COLO829 (cell line): ENCODE results near the gene CCM2.
A peak's percentile ranks its signal among the peaks of the same experiment; 100 is the strongest.
"Not testable (repeated sequence)": the region's sequence is repeated elsewhere in the genome, so short reads cannot be mapped to it uniquely, and the experiment has no call there.

Source experiments
- DNase-seq: peaks from one replicate; pipeline ENCODE4 v3.0.0; 2012; ENCODE audit warnings: low spot score

Gene CCM2

DNA sequence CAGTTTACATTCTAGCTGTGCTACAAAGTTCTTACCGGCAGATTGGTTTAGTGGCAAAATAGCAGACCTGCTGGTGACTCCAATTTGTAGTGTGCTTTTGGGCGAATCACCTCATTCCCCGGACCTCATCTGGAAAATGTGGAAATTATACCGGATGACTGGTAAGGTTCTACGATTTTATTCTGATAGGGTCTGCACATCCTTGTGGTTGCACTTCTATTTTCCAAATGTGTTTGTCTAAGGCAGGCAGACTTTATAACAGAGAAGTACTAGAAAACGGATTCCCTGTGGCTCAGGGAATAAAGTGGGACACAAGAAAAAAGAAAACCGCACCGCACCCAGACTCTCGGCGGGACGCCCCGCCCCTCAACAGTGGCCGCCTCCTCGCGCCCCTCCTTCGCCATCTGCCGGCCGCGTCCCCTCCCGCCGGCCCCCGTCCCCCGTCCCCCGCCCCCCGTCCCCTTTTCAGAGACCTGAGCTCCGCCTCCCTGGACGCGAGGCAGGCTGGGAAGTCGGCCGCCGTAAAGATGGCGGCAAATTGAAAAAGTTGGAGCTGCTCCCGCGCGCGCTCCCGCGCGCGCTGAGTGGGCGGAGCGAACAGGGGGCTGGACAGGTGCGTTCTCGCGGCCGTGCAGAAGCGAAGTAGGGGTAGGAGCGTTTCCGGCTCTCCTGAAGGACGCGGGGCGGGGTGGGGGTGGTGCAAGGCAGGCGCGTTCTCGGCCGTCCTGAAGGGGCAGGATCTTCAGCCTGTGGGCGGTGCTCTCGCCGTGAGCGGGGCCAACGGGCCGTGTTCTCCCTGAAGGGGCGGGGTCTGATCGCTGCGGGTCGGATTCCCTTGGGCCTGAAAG lies 532 bp upstream of the CCM2 start:
- peak; percentile 99 for DNase-seq

DNA sequence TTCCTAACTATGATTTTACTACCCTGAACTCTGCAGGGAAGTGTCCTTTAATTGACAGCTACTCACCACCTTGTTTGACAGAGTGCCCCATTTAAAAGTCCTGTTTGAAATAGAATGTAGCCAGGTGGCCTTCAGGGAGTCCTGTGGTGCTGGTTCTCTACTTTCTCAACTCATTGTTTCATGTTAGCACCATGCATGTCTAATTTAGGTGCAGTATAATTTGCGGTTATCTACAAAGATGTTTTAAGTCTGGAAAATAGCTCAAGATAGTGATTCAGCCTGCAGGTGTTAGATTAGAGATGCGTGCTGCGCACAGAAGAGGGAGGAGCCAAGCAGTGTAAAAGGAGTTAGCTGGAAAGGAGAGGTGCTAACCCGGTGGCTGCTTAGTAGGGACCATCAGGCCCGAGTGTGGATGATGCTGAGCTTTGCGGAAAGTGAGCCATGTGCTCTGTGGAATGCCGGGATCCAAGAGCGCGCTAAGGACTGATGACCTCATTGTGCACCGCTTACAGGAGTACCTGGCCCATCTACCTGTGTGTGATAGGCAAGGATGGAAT lies 1.2 kb downstream of the CCM2 start:
- DNase-seq = no peak

DNA sequence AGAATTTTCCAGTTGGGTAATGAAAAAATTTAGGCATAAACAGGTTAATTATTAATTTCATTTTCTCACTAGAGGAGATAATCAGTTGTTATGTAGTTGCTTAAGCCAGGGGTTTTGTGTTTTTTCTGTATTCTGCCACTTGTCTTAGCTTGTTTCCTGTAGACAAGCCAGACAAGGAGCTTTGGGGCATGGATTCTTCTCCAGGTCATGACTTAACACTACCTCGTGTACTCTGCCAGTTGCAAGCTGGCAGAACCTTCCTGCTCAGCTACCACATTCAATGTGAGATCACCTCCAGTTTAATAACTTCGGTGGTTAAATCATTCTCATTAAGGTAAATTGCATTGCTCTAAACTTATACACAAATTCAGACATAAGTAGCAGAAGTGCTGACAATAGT lies 1.8 kb downstream of the CCM2 start:
- DNase-seq = no peak

DNA sequence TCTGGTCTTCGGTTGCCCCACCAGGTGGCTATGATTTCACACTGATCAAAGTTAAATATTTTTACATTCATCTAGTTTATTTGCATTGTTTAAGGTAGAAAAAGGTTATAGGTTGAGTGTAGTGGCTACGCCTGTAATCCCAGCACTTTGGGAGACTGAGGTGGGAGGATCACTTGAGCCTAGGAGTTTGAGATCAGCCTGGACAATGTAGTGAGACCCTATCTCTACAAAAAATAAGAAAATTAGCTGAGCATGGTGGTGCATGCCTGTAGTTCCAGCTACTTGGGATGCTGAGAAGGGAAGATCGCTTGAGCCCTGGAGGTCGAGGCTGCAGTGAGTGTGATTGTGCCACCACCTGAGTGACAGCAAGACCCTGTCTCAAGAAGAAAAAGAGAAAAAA lies 3.8 kb downstream of the CCM2 start:
- DNase-seq = no peak

DNA sequence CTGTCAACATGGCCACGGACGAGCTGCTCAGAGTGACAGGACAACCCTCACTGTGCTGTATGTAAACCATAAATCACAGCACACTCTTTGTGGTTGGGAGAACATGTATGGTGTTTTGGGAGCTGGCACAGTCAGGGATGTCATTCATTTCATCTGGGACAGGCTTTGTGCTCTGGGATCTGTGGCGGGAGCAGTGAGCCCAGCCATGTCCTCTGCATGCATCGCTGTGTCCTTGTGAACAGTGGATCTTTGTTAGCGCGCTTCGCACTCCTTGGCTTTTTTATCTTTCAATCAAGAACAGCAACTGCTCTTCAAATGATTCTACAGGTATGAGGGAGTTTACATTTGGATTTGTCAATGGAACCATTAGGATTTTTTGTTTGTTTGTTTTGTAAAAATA lies 7.1 kb downstream of the CCM2 start:
- DNase-seq = no peak

DNA sequence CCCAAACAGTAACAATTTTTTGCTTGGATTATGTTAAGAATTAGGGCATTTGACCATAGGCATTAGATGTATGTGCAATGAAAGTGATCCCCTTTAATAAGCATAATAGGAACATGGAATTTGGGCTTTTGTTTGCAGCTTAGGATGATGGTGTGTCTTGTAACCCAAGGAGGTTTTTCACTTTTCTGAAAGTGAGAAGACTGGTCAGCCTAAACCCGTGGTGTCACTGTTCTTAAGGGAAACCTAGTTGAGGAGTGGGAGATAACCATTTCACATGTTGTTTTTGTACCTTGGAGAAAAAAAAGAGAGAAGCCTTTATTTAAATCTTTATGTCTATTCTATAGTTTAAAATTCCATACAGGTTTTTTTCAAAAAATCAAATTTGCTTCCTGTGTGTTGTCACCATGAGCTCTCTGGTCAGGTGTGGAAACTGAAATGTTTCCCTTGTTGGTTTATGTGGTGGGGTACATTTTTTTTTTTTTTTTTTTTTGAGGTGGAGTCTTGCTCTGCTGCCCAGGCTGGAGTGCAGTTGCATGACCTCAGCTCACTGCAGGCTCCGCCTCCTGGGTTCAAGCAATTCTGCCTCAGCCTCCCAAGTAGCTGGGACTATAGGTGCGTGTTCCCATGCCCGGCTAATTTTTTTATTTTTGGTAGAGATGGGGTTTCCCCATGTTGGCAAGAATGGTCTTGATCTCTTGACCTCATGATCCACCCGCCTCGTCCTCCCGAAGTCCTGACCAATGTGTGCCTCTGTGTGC lies 7.7 kb downstream of the CCM2 start:
- no peak for DNase-seq

DNA sequence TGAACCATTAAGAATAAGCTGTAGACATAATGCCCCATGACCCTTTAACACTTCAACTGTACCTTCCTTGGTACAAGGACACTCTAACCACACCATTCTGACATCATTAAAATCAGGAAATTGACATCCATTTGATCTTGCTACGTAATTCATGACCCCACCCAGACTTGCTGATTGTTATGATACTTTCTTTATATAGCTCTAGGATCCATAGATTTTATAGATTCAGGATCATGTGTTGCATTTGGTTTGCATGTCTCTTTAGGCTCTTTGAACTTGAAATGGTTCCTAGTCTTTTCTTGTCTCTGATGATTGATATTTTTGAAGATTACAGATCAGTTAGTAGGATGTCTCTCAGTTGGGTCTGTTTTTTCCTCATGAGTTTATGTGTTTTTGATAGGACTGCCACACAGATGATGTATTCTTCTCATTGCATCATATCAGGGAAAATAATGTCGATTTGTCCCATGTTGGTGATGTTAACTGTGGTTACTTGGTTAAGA lies 13.5 kb downstream of the CCM2 start:
- DNase-seq = no peak

DNA sequence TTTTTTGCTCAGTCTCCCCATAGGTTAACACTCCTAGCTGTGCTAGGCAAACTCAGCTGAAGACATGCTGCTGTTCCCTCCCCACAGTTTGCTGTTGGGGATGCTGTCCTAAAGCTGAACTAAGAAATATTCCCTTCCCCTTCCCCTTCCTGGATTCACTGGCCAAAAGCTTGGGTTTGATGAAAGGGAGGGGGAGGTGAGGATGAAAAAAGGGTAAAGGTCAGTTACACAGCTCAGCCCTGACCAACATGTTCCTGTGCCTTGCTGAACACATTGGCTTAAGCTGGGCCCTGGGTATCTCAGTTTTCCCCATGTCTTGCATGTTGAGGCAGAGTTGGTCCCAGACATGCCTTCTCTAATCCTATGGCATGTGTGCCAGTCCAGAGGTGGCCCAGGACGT lies 15.3 kb downstream of the CCM2 start:
- DNase-seq = no peak

DNA sequence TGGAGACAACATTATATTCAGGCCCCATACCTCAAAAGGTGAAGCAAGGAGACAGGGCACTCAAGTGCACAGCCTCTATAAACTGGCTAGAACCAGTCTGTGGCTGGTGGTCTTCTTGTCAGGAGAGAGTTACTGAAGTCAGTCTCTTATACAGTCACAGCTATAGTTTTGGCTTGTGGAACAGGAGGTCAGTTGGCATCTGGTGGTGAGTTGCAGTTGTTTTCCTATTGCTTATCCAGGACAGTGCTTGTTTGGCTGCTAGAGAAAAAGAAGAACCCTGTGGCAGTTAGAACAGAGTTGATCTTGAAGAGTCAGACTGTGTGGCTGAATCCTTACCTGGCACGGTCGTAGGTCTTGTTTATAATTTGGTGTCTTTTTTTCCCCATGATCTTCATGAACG lies 17.3 kb downstream of the CCM2 start:
- no peak for DNase-seq

DNA sequence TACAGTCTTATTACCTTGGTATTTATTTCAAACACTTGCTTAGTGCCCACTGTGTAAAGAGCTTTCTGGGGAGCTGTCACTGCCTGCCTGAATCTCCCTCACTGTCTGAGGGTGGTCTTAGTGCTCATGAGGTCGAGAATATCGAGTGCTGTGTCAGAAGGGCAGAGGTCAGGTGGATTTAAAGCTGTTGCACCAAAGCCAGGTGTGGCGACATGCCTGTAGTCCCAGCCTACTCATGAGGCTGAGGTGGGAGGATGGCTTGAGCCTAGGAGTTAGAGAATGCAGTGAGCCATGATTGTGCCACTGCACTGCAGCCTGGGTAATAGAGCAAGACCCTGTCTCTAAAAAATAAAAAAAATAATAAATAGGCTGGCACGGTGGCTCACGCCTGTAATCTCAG lies 20.9 kb downstream of the CCM2 start:
- no peak for DNase-seq

DNA sequence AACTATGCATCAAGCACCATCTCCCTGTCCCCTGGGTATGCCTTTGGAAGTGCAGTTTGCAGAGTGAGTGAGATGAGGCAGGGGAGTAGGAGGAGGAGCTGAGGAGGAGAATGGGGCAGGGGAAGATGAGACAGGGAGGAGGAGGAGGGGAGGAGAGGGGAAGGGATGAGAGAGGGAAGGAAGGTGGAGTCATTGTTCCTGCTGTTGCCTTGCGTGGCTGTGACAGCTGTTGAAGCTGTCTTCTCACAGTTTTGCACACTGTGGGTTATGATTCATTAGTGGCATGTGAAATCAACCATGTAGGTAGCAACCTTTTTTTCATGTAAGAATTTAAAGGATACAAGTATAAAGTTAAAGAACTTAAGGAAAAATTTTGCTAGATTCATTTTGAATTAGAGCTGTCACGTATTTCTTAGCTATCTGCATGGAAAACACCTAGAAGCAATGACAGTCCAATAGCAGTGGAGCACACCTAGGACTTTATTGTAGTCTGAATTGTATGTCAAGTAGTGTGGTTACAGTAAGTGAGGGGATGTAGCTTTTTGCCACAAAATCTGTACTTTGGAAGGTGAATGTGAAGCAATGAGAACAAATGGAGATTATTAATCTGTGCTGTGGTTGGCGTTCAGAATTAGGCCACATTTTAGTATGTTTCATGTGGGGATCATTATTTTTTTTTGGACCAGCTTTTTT lies 21.7 kb downstream of the CCM2 start:
- DNase-seq = no peak

DNA sequence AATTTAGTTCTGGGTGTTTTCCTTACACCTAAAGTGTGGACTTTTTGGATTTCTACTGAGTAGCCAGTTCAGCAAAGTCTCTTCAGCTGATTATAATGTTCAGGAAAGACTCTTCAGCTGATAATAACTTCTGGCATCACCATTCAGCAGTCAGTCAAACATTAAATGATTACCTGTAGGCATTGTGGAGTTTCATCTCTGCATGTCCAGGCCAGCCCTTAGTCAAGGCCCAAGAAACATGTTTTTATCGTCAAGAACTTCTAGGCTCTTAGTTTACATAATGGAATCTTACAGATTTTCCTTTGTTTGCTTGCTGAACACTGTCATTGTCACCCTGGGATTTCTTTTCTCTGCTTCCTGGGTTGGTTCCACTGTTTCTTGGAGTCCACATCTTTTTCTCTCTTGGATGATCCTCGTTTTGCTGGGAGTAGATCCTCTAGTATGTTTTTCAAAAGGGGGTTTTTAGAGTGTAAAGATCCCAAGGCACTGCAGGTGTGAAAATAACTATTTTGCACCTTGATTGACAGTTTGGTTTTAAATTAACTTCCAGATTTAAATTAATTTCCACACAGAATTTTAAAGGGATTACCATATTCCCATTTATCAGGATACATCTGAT lies 24.2 kb downstream of the CCM2 start:
- no peak for DNase-seq

DNA sequence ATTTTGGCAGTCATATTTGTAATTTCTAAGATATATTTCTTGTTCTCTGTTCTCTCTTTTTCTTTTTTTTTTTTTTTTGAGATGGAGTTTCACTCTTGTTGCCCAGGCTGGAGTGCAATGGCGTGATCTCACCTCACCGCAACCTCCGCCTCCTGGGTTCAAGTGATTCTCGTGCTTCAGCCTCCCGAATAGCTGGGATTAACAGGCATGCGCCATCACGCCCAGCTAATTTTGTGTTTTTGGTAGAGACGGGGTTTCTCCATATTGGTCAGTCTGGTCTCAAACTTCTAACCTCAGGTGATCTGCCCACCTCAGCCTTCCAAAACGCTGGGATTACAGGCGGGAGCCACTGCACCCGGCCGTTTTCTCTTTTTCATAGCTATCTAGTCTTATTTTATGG lies 25.5 kb downstream of the CCM2 start:
- DNase-seq = not testable (repeated sequence)

DNA sequence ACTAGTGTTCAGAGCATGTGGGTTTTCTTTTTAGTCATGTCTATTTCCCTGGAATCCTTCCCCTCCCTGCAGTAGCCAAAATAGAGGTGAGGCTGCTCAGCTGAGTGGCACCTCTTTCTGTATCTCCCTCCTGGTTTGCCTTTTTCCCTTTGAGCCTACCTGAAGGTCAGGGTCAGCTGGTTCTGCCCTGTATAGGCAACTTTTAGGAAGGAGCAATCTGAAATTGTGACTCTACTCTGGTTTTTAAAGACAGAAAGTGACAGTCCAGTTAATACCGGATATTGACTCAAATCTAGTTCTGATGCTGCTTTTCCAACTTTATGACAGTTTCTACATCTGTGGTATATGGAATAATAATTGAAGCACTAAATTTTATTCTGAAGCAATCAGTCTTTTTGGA lies 26.0 kb downstream of the CCM2 start:
- DNase-seq = no peak

DNA sequence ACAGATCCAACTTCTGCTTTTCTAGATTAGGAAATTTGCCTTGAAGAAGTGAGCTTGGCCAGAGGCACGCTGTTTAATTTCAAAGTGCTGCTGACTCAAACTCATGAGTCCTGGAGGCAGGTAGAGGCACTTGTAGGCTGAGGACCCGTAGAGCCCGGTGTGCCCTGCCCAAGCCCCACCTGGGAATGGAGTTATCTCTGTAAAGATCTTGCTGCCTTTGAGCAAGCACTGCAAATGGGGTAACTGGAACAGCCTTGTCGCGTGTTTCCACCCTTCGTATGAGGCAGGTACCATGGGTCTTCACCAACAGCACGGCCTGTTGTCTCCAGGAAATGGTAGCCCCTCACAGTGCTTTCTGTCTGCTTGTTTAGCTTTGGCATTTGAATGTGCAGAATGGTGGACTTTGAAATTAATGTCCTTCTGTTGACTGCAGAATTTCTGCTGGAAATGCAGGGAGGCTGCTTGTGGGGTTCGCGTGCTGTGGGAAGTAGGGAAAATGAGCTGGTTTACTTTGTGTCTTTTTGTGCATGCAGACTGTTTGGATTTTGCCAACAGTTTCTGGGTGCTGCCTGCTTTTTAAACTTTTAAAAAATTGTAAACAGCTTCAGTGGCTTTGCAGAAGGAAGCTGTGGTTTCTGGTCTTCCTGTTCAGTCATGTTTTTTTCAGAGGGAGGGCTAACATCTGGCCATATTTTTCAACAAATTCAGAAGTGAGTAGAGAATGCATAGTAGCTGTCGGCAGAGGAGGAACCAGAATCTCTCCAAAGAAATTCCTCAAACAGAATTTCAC lies 27.2 kb downstream of the CCM2 start:
- DNase-seq = no peak

DNA sequence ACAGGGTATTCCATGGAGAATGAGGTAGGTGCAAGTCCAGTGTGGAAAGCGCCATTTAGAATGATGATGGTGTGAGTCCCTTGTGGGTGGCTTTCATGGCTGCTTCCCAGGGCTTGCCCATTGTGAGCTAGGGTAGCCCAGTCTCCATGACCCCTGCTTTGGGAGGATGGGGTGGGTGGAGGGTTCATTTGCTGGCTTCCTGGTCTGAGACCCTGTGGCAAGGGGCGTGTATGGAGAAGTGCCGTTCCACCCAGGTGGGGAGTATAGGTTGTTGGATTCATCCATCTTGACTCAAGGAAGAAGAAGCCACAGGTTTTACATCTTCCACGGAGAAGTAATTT lies 27.7 kb downstream of the CCM2 start:
- DNase-seq = no peak

DNA sequence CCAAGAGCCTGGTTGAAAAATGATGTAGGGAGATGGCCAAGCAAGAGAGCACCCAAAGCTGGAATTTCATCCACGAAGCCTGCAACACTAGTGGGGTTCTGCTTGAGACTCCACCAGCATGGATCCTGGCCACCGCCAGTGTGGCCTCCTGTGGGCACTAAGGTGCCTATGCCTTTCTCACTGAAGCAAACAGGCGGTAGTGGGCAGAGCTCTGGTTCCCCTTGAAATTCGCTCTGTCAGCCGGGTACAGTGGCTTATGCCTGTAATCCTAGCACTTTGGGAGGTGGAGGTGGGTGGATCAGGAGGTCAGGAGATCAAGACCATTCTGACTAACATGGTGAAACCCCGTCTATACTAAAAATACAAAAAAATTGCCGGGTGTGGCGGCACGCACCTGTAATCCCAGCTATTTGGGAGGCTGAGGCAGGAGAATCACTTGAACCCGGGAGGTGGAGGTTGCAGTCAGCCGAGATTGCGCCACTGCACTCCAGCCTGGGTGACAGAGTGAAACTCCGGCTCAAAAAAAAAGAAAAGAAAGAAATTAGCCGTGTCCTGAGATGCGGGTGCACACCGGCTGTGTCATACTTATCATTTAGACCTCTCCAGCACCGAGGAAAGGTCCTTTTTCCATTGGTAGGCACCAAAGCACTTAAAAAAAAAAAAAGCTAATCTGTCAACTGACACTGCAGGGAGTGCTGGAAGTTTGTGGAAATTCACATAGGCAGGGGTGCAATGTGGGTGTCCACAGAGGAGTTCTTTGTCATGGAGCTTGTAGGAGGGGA lies 28.3 kb downstream of the CCM2 start:
- DNase-seq = no peak

DNA sequence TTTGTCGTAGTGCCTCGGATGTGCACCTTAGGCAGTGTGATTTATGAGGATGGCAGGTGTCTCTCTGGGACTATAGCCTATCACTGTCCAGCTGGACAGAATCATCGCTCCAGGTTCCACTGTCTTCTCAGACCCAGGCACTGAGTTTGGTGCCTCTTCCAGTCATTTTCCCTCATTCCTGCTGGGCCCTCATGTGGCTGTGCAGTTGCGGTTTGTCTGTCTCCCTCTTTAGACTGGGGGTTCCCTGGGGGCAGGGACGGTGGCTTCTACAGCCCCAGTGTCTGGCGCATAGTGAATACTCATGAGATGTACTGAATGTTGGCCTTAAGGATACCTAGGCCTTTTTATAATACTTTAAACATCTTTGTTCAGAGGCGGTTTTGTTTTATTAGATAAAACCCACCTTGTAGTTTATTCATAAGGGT lies 28.9 kb downstream of the CCM2 start:
- DNase-seq = no peak

DNA sequence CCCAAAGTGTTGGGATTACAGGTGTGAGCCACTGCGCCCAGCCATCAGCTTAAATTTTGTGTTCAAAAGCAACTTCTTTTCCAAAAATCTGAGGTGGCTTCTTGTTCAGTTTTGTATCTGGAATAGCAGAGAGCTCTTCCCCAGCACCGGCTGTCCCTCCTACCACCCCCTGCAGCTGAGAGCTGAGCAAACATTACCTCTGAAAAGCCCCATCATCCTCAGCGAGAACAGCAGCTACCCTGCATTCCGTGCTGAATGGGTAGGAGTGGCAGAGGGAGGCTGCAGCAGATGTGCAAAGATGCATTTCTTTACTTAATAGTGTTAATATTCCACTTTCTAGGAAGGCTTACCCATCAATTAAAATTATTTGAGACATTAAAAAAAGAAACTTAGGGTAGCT lies 31.8 kb downstream of the CCM2 start:
- no peak for DNase-seq

DNA sequence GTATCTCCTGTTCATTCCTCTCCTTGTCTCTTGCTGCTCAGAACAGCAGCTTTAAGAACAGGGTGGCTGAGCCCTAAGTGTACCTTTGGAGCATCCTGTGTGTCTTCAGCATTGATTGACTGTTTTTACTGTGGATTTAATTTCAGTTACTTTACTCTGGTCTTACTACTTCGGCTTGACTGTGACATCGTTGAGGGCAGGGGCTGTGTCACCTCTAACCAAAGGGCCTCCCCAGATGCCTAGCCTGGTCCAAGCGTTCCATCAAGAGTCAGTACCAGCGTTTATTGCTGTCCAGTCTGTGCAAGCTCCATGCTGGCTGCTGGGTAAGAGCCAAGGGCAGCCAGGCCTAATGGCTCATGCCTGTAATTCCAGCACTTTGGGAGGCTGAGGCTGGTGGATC lies 32.4 kb downstream of the CCM2 start:
- no peak for DNase-seq
